ENCODE measurements around the gene ACO2.
A peak's percentile ranks its signal among the peaks of the same experiment; 100 is the strongest.

The ACO2 gene

DNA sequence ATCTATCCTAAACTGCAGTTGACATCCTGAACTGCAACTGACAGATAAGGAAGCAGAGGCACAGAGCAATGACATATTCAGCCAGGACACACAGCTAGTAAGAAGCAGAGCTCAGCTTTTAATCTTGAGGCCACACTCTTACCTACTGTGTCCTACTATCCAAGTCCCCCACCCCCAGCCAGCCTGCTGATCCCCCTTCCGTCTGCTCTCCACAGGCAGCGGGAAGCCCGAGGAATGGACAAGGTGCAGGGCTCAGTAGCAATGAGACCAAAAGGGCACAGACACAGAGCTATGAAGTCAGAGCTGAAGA is 71.0 kb downstream of the ACO2 start:
- H3K4me3 ChIP-seq (ENCODE audit: severe bottlenecking), result no peak overlapping the region
- H3K27ac ChIP-seq (ENCODE audit: poor library complexity, severe bottlenecking), result no peak overlapping the region
- no peaks in the 10 kb centered on the region for H3K9me3 ChIP-seq (ENCODE audit: severe bottlenecking)
- DNase-seq (ENCODE audit: low spot score), result no peak
- peaks cover 13% of the 10 kb centered on the region for H3K36me3 ChIP-seq (ENCODE audit: low read depth)
- H3K4me1 ChIP-seq (ENCODE audit: insufficient read depth, poor library complexity, severe bottlenecking), result peaks cover 10% of the 10 kb centered on the region
- ATAC-seq (ENCODE audit: low read depth), result no peak
- no peak for TF ChIP-seq CTCF (IDR thresholded peaks at IDR 0.05; ENCODE audit: poor library complexity, severe bottlenecking)
- H3K27me3 ChIP-seq (ENCODE audit: insufficient read depth, poor library complexity, severe bottlenecking), result no peaks in the 10 kb centered on the region

GRCh38 chr22:41540365-41540764 is 71.4 kb downstream of the ACO2 start:
- TF ChIP-seq CTCF (IDR thresholded peaks at IDR 0.05; ENCODE audit: poor library complexity, severe bottlenecking), result no peak
- no peak for DNase-seq (ENCODE audit: low spot score)
- Histone ChIP-seq H3K27ac (ENCODE audit: poor library complexity, severe bottlenecking) (no peak overlapping the region), H3K36me3 (ENCODE audit: low read depth) (peaks cover 11% of the 10 kb centered on the region), H3K4me3 (ENCODE audit: severe bottlenecking) (no peak overlapping the region), H3K4me1 (ENCODE audit: insufficient read depth, poor library complexity, severe bottlenecking) (peaks cover 10% of the 10 kb centered on the region), H3K9me3 (ENCODE audit: severe bottlenecking) (no peaks in the 10 kb centered on the region), H3K27me3 (ENCODE audit: insufficient read depth, poor library complexity, severe bottlenecking) (no peaks in the 10 kb centered on the region)
- no peak for ATAC-seq (ENCODE audit: low read depth)

DNA sequence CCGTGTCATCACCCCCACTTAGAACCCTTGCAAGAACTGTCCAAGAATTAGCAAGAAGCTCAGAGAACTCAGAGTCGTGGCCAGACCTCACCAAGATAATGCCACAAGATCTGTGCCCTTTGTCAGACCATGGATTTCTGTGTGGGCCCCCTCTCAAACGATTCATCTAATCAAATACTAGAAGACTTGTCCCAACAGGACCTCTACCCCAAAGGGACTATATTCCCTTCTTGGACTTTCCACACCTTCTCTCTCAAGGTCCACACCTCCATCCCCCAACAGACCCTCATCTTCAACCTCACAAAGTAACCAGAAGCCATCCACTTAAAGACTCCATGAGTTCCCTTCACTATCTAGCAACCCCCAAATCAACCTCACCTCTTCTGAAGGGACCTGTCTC is 72.6 kb downstream of the ACO2 start:
- Histone ChIP-seq H3K9me3 (ENCODE audit: severe bottlenecking) (no peaks in the 10 kb centered on the region), H3K27me3 (ENCODE audit: insufficient read depth, poor library complexity, severe bottlenecking) (no peaks in the 10 kb centered on the region), H3K4me3 (ENCODE audit: severe bottlenecking) (no peak overlapping the region), H3K4me1 (ENCODE audit: insufficient read depth, poor library complexity, severe bottlenecking) (peaks cover 10% of the 10 kb centered on the region), H3K27ac (ENCODE audit: poor library complexity, severe bottlenecking) (no peak overlapping the region), H3K36me3 (ENCODE audit: low read depth) (peaks cover 11% of the 10 kb centered on the region)
- DNase-seq (ENCODE audit: low spot score) (no peak), ATAC-seq (ENCODE audit: low read depth) (no peak)
- no peak for TF ChIP-seq CTCF (IDR thresholded peaks at IDR 0.05; ENCODE audit: poor library complexity, severe bottlenecking)

- Histone ChIP-seq H3K27me3 (ENCODE audit: insufficient read depth, poor library complexity, severe bottlenecking) (no peaks in the 10 kb centered on the region), H3K4me3 (ENCODE audit: severe bottlenecking) (no peak overlapping the region), H3K36me3 (ENCODE audit: low read depth) (peaks cover 11% of the 10 kb centered on the region), H3K4me1 (ENCODE audit: insufficient read depth, poor library complexity, severe bottlenecking) (peaks cover 10% of the 10 kb centered on the region), H3K9me3 (ENCODE audit: severe bottlenecking) (no peaks in the 10 kb centered on the region), H3K27ac (ENCODE audit: poor library complexity, severe bottlenecking) (no peak overlapping the region)
- TF ChIP-seq CTCF (IDR thresholded peaks at IDR 0.05; ENCODE audit: poor library complexity, severe bottlenecking), result no peak
- ATAC-seq (ENCODE audit: low read depth) (no peak), DNase-seq (ENCODE audit: low spot score) (no peak)
Observed at GRCh38 chr22:41542224-41542623, 73.3 kb downstream of the ACO2 start.

DNA sequence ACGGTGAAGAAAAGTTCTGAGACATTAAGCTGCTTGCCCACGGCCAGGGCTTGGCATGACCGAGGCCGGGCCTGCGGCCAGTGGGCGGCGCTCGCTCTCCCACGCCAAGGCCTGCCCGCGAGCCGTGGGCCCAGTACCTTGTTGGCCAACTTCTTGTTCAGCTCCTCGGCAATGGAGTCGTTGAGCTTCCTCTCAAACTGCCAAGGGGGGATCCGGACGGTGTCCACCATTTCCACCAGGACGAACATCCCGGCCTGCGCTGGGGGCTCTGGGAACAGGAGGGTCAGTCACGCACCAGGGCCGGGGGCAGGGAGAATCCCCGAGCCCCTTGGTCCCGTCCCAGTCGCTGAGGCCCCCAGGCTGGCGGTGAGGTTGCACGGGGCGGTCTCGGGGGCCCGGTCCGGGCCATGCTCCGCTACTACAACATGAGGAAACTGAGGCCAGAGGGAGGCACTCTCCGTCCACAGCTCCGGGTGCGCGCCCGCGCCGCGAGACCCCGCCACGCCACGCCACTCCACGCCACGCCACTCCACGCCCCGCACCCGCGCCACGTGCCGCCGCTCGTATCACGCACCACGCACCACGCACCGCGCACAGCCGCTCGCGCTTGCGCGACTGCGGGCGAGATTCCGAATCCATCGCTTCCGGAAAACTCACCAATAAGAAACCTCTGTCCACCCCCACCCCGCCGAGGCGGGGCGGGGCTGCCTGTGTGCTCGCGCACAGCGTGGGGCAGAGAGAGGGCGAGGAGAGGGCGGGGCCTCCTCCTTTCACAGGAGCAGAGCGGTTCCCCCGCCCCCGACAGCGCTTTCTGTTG is 75.1 kb downstream of the ACO2 start, which contains the start of gene POLR3H:
TSS of gene POLR3H (minus strand) at position 617 of the 817 bp plus-strand sequence. CDS start at position 248, 369 bp downstream.
- H3K4me1 ChIP-seq (ENCODE audit: insufficient read depth, poor library complexity, severe bottlenecking), result peaks cover 10% of the 10 kb centered on the region
- peak within 1 kb of the TSS; percentile 74 for H3K4me3 ChIP-seq (ENCODE audit: severe bottlenecking)
- peaks cover 3% of the 10 kb centered on the region; the same call in 1 of the 2 replicates for H3K36me3 ChIP-seq (ENCODE audit: low read depth)
- H3K27ac ChIP-seq (ENCODE audit: poor library complexity, severe bottlenecking), result peak within 1 kb of the TSS; percentile 43
- DNase-seq (ENCODE audit: low spot score), result peak; percentile 97
- H3K27me3 ChIP-seq (ENCODE audit: insufficient read depth, poor library complexity, severe bottlenecking), result no peaks in the 10 kb centered on the region
- ATAC-seq (ENCODE audit: low read depth), result peak; percentile 96
- peak; percentile 78 for TF ChIP-seq CTCF (IDR thresholded peaks at IDR 0.05; ENCODE audit: poor library complexity, severe bottlenecking)
- no peaks in the 10 kb centered on the region for H3K9me3 ChIP-seq (ENCODE audit: severe bottlenecking)
